ENCODE results near the gene KIRREL3.

- TF ChIP-seq, protein P1, sequence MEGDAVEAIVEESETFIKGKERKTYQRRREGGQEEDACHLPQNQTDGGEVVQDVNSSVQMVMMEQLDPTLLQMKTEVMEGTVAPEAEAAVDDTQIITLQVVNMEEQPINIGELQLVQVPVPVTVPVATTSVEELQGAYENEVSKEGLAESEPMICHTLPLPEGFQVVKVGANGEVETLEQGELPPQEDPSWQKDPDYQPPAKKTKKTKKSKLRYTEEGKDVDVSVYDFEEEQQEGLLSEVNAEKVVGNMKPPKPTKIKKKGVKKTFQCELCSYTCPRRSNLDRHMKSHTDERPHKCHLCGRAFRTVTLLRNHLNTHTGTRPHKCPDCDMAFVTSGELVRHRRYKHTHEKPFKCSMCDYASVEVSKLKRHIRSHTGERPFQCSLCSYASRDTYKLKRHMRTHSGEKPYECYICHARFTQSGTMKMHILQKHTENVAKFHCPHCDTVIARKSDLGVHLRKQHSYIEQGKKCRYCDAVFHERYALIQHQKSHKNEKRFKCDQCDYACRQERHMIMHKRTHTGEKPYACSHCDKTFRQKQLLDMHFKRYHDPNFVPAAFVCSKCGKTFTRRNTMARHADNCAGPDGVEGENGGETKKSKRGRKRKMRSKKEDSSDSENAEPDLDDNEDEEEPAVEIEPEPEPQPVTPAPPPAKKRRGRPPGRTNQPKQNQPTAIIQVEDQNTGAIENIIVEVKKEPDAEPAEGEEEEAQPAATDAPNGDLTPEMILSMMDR (IDR thresholded peaks at IDR 0.05; ENCODE audit: low read depth, low read length) = no peak
- no peak for TF ChIP-seq EZH2phosphoT487 (IDR thresholded peaks at IDR 0.05; ENCODE audit: low read depth)
Observed at GRCh38 chr11:126793596-126793995, 207.0 kb downstream of the KIRREL3 start.
